GM12878 (cell line): ENCODE results near the gene AKT3.

Experiments used
- ATF3 ChIP-seq: IDR thresholded peaks from 2 replicates; pipeline ENCODE4 v1.6.1; 2011; ENCODE audit warnings: low read depth, mild to moderate bottlenecking, low read length, moderate library complexity, borderline replicate concordance; ENCODE audit errors: extremely low read depth
- BRCA1 ChIP-seq: IDR thresholded peaks from 2 replicates; pipeline ENCODE4 v1.6.1; 2011; ENCODE audit warnings: low read depth, low read length, improper control_type of control experiment
- CHD2 ChIP-seq: IDR thresholded peaks from 2 replicates; pipeline ENCODE4 v1.6.1; 2011; ENCODE audit warnings: low read depth, low read length, improper control_type of control experiment, borderline replicate concordance
- CTCF ChIP-seq, 3 experiments: IDR thresholded peaks in 2 of 3; conservative IDR thresholded peaks in 1 of 3; 2 replicates each; pipeline ENCODE4 v1.5.1; 2011; ENCODE audit warnings: low read depth in 3 of 3, low read length in 3 of 3, mild to moderate bottlenecking in 3 of 3, control low read depth in 2 of 3, moderate library complexity in 2 of 3, inconsistent platforms in 1 of 3, mixed read lengths in 1 of 3; ENCODE audit not compliant: control insufficient read depth in 2 of 3, insufficient read depth in 1 of 3; ENCODE audit errors: extremely low read depth in 1 of 3
- EP300 ChIP-seq, 2 experiments: fragments of 150-350 bp in 1 of 2; IDR thresholded peaks; 2 replicates each; pipeline ENCODE4 v1.6.1; 2011 to 2012; ENCODE audit warnings: low read depth in 2 of 2, low read length in 2 of 2, borderline replicate concordance in 1 of 2, improper control_type of control experiment in 1 of 2, inconsistent platforms in 1 of 2; ENCODE audit not compliant: control insufficient read depth in 1 of 2
- FOXK2 ChIP-seq: fragments of 450-650 bp; IDR thresholded peaks from 2 replicates; pipeline ENCODE4 v1.6.1; 2017; ENCODE audit warnings: mild to moderate bottlenecking, moderate library complexity
- HDAC2 ChIP-seq: fragments of 200-600 bp; sonication (generic); IDR thresholded peaks from 2 replicates; pipeline ENCODE4 v1.6.1; 2017
- IRF5 ChIP-seq: fragments of 450-650 bp; IDR thresholded peaks from 2 replicates; pipeline ENCODE4 v1.6.1; 2017; ENCODE audit warnings: borderline replicate concordance
- MXI1 ChIP-seq: fragments of 150-350 bp; IDR thresholded peaks from 2 replicates; pipeline ENCODE4 v1.6.1; 2011; ENCODE audit warnings: low read depth, mild to moderate bottlenecking, inconsistent platforms, low read length, improper control_type of control experiment
- SREBF1 ChIP-seq: IDR thresholded peaks from 2 replicates; pipeline ENCODE4 v1.6.1; 2012; ENCODE audit warnings: mild to moderate bottlenecking, low read length
- TBL1XR1 ChIP-seq: IDR thresholded peaks from 2 replicates; pipeline ENCODE4 v1.6.1; 2012; ENCODE audit warnings: low read depth, low read length, improper control_type of control experiment
- ZNF384 ChIP-seq: IDR thresholded peaks from 2 replicates; pipeline ENCODE4 v1.6.1; 2012; ENCODE audit warnings: low read depth, mild to moderate bottlenecking, low read length, improper control_type of control experiment, borderline replicate concordance

GRCh38 chr1:243513726-243514491 is 336.1 kb downstream of the AKT3 start:
- TF ChIP-seq SREBF1 (no peak), IRF5 (no peak), CHD2 (no peak), HDAC2 (no peak), MXI1 (no peak), CTCF (IDR thresholded peaks at IDR 0.05 in 2 of 3, conservative IDR thresholded peaks at IDR 0.05 in 1 of 3; ENCODE audit: control insufficient read depth in 2 of 3, extremely low read depth in 1 of 3, insufficient read depth in 1 of 3, low read depth in 3 of 3, low read length in 3 of 3) (no peak), BRCA1 (no peak), FOXK2 (no peak), ATF3 (no peak), EP300 (IDR thresholded peaks at IDR 0.05; ENCODE audit: borderline replicate concordance in 1 of 2, control insufficient read depth in 1 of 2, low read depth in 2 of 2, low read length in 2 of 2) (no peak), TBL1XR1 (no peak), ZNF384 (no peak)
